SH-SY5Y (cell line): ENCODE results near the gene KIFC3.

Source experiments
- GATA2 ChIP-seq: IDR thresholded peaks from 2 replicates; pipeline ENCODE4 v1.6.1; 2011; ENCODE audit warnings: mild to moderate bottlenecking, low read depth, low read length
- GATA3 ChIP-seq: IDR thresholded peaks from 2 replicates; pipeline ENCODE4 v1.6.1; 2011; ENCODE audit warnings: low read depth, mild to moderate bottlenecking, low read length, moderate library complexity

- TF ChIP-seq GATA3 (no peak), GATA2 (no peak)
Observed at GRCh38 chr16:57804111-57804837, 2.0 kb upstream of the KIFC3 start.
